GF-D8 (cell line): ENCODE measurements around the gene NXT1.
"Not testable (repeated sequence)": the region's sequence is repeated elsewhere in the genome, so short reads cannot be mapped to it uniquely, and the experiment has no call there.

Experiments
- DNase-seq: peaks from one replicate; lab custom pipeline; 2025; lab: John Stamatoyannopoulos, UW

NXT1 gene

GRCh38 chr20:23331450-23332350, 18.9 kb upstream of the NXT1 start:
- DNase-seq = no peak

GRCh38 chr20:23332467-23332866, 18.1 kb upstream of the NXT1 start:
- no peak for DNase-seq

DNA sequence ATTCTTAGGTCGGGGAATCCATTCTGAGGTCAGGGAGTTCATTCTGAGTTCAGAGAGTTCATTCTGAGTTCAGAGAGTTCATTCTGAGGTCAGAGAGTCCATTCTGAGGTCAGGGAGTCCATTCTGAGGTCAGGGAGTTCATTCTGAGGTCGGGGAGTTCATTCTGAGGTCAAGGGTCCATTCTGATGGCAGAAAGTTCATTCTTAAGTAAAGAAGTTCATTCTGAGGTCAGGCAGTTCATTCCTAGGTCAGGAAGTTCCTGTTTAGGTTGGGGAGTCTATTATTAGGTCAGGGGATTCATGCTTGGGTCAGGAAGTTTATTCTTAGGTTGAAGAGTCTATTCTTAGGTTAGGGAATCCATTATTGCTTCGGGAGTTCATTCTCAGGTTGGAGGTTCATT, 16.5 kb upstream of the NXT1 start:
- peak; percentile 10 for DNase-seq

- no peak for DNase-seq
Measured at GRCh38 chr20:23335521-23335920, 15.1 kb upstream of the NXT1 start.

DNA sequence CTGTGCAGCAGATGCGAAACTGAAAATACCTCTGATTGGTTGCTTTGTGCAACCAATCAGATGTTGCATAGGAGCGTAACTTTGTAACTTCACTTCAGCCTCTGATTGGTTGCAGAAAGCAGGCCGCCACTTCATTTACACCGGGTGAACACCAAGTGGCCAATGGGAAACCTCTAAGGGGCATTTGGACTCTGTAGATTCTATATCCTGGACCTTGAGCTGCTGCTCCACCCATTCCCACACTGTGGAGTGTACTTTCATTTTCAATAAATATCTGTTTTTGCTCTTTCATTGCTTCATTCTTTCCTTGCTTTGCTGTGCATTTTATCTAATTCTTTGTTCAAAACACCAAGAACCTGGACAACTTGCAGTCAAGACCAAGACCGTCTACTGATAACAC, 14.1 kb upstream of the NXT1 start:
- DNase-seq = no peak

DNA sequence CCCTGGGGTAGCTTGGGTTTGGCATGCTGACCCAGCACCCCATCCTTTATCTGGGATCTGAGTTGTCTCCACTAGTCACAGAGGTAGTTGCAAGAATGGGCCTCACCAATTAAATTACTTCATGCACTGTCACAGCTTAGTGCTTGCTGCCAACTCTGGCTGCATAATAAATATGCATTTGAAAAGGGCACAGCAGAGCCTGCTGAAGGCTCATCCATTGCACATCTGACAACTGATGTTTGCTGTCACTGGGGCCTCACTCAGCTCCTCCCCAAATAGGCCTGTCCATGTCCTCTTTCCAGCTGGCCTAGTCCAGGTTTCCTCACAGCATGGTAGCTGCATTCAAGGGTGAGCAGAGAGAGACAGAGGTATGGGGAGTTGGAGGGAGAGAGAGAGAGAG, 13.3 kb upstream of the NXT1 start:
- DNase-seq = no peak

DNA sequence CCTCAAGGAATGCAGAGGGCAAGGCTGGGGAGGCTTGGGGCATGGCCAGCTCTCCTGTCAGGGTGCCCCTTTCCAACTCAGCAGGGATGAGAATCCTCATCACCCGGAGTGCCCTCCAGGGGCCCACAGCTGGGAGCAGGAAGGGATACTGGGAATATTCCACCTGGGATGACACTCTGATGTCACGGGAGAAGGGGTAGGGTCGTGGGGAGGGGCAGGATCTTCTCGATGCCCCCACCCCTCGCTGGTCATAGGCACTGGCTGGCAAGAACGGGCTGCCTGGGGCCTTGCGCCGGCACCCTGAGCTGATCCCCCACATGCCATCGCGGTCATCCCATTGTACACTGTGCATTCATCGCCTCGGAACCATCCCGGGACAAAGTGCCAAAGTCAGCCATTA, 10.6 kb upstream of the NXT1 start:
- no peak for DNase-seq

- no peak for DNase-seq
Measured at GRCh38 chr20:23340524-23340923, 10.1 kb upstream of the NXT1 start.

- DNase-seq = no peak
Measured at GRCh38 chr20:23341073-23341472, 9.5 kb upstream of the NXT1 start.

- DNase-seq = no peak
Measured at GRCh38 chr20:23343590-23343989, 7.0 kb upstream of the NXT1 start.

DNA sequence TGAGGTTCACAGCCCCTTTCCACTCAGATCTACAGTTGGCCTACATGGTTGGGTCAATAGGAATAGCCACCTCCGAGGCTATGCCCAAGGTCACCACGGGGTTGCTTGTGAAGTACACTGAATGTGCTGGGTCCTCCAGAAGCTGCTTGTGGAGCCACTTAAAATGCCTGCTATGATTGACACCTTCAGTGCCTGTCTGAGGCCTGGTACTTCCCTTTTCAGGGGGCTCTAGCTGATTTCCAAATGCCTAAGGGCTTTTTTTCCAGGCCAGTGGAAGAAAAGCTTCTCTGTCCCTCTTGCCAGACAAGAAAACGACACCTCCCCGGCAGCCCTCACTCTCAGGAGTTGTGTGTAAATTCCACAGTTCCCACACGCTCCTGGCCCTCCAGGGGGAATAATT, 6.3 kb upstream of the NXT1 start:
- no peak for DNase-seq

DNA sequence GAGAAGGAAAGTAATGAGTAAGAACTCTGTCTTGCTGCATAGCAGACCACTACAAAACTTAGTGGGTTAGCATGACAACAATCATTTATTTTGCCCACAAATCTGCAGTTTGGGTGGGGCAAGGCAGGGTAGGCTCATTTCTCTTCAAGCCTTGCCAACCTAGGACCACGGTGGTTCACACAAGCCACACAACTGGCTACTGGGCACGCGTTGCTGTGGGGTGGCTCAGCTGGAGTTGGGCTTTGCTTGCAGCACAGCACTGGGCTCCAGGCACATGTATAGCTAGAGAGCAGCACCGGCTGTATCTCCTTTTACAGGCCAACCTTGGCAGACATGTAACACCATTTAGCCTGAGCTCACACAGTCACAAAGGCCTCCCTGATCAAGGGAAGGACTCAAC, 4.6 kb upstream of the NXT1 start:
- no peak for DNase-seq

DNA sequence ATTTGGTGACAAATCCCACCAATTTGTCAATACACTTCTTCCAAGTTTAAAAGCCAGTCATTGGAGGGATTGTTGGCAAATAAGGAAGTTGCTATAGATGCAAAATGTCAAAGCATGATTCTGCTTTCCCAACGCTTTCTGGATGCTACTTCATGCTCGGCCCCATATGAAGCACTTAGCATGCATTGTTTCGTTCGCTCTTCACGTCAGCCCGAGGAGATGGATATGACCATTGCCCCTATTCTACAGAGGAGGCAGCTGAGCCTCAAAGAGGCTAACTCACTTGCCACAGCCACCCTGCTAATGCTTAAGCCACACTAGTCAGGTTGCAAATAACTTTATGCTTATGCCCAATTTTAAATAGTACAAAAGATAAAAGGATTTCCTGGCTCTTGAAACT, 2.8 kb upstream of the NXT1 start:
- no peak for DNase-seq

DNA sequence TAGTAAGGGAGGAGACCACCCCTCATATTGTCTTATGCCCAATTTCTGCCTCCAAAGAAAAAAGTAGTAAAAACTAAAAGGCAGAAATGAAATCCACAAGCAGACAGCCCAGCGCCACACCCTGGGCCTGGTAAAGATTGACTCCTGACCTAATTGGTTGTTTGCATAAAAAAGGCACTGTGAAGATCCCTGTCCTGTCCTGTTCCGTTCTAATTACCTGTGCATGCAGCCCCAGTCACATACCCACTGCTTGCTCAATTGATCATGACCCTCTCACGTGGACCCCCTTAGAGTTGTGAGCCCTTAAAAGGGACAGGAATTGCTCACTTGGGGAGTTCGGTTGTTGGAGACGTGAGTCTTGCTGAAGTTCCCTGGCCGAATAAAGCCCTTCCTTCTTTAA, 2.1 kb upstream of the NXT1 start:
- not testable (repeated sequence) for DNase-seq

- DNase-seq = peak; percentile 84
Measured at GRCh38 chr20:23349338-23350195, 1.0 kb upstream of the NXT1 start.

GRCh38 chr20:23350904-23351838, 580 bp downstream of the NXT1 start:
- no peak for DNase-seq

GRCh38 chr20:23356203-23356602, 5.6 kb downstream of the NXT1 start:
- DNase-seq = no peak

- DNase-seq = peak; percentile 98
Measured at GRCh38 chr20:23357767-23358562, 7.4 kb downstream of the NXT1 start.

- no peak for DNase-seq
Measured at GRCh38 chr20:23358563-23358906, 7.9 kb downstream of the NXT1 start.

DNA sequence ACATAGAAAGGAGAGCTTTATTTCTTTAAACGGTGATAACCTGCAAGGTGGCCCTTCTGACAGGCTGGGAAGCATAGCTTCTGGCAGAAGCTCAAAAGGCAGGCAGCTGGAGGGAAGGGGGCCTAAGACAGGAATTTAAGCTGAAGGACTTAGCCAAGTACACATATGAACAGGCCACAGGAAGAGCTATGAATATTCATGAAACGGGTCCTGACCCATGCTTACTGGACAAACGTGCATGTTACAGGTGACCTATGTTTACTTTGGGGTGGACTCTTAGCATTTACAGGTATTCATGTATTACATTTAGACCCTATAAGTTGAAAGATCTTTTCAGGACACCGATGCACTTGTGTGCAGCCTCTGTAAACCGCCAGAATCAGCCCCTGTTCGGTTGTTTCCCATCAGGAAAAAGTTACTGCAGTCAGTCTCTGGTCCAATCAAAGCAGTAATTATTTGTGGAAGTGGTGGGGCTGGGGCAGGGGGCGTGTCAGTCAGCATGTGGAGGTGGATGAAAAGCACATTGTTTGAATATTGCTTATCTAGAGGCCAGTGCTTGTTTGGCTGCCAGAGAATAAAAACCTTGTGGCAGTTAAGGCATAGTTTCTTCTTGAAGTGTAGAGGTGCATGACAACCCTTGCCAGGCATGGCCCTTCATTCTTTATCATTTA, 8.5 kb downstream of the NXT1 start:
- no peak for DNase-seq

GRCh38 chr20:23360531-23360930, 9.9 kb downstream of the NXT1 start:
- no peak for DNase-seq
